Neural progenitor cell (in vitro differentiated cells): ENCODE data around the gene PSTPIP1. TPM values are rescaled to one million over a fixed set of nuclear protein-coding genes. Genes with fewer than 3 reads are reported as not detected.

Source experiments
- DNase-seq: peaks from one replicate; pipeline ENCODE4 v3.0.0-alpha.2; 2016; ENCODE audit warnings: low spot score
- H2AFZ ChIP-seq: fragments of 200-600 bp; sonication (generic); replicated peaks from 2 replicates; pipeline ENCODE4 v1.6.1; 2016; ENCODE audit warnings: antibody characterized with exemption
- H3F3A ChIP-seq: fragments of 200-600 bp; sonication (generic); 2 replicates; pipeline ENCODE4 v1.6.1; 2016; ENCODE audit warnings: antibody characterized with exemption, low read depth
- H3K27ac ChIP-seq: fragments of 200-600 bp; sonication (generic); 2 replicates; pipeline ENCODE4 v1.5.1; 2016; ENCODE audit warnings: mild to moderate bottlenecking
- H3K27me3 ChIP-seq: fragments of 200-600 bp; sonication (generic); 2 replicates; pipeline ENCODE4 v1.6.1; 2016; ENCODE audit warnings: mild to moderate bottlenecking, moderate library complexity
- H3K36me3 ChIP-seq: fragments of 200-600 bp; sonication (generic); 2 replicates; pipeline ENCODE4 v1.5.1; 2016
- H3K4me1 ChIP-seq: fragments of 200-600 bp; sonication (generic); 2 replicates; pipeline ENCODE4 v1.6.1; 2016; ENCODE audit warnings: mixed run types
- H3K4me2 ChIP-seq: fragments of 200-600 bp; sonication (generic); 2 replicates; pipeline ENCODE4 v1.6.1; 2016
- H3K4me3 ChIP-seq: fragments of 200-600 bp; sonication (generic); 2 replicates; pipeline ENCODE4 v1.5.1; 2016
- H3K79me2 ChIP-seq: fragments of 200-600 bp; sonication (generic); 2 replicates; pipeline ENCODE4 v1.6.1; 2016; ENCODE audit warnings: low read depth
- H3K9ac ChIP-seq: fragments of 200-600 bp; sonication (generic); 2 replicates; pipeline ENCODE4 v1.6.1; 2016
- H3K9me3 ChIP-seq: fragments of 200-600 bp; sonication (generic); 2 replicates; pipeline ENCODE4 v1.5.1; 2016; ENCODE audit warnings: low read depth
- H4K20me1 ChIP-seq: fragments of 200-600 bp; sonication (generic); 2 replicates; pipeline ENCODE4 v1.6.1; 2016; ENCODE audit warnings: low read depth
- H3K27ac Mint-ChIP-seq: 3 replicates; pipeline ENCODE4 v1.8.0; 2021; ENCODE audit warnings: mixed read lengths
- H3K27me3 Mint-ChIP-seq: 2 replicates; pipeline ENCODE4 v1.8.0; 2022; ENCODE audit warnings: low read depth, mild to moderate bottlenecking, inconsistent platforms, moderate library complexity, mixed read lengths; ENCODE audit not compliant: insufficient read depth
- H3K36me3 Mint-ChIP-seq: 3 replicates; pipeline ENCODE4 v1.8.0; 2021; ENCODE audit warnings: mixed read lengths
- H3K4me1 Mint-ChIP-seq: 3 replicates; pipeline ENCODE4 v1.8.0; 2021; ENCODE audit warnings: mixed read lengths
- H3K4me3 Mint-ChIP-seq: 3 replicates; pipeline ENCODE4 v1.8.0; 2021; ENCODE audit warnings: mild to moderate bottlenecking, moderate library complexity, mixed read lengths
- H3K9me3 Mint-ChIP-seq: 3 replicates; pipeline ENCODE4 v1.8.0; 2020; ENCODE audit warnings: mixed read lengths
- CTCF ChIP-seq: fragments of 200-600 bp; sonication (generic); IDR thresholded peaks from 2 replicates; pipeline ENCODE4 v1.5.1; 2017; ENCODE audit warnings: antibody characterized with exemption, mild to moderate bottlenecking
- EZH2 ChIP-seq: fragments of 200-600 bp; sonication (generic); IDR thresholded peaks from 2 replicates; pipeline ENCODE4 v1.6.1; 2017; ENCODE audit warnings: antibody characterized with exemption, mild to moderate bottlenecking, moderate library complexity
- EZH2phosphoT487 ChIP-seq: fragments of 200-600 bp; sonication (generic); IDR thresholded peaks from 2 replicates; pipeline ENCODE4 v1.6.1; 2017; ENCODE audit warnings: antibody characterized with exemption
- total RNA-seq: library from RNA; depleted of rRNA; stranded (reverse); fragments of >200 nt; gene quantifications from 2 replicates; pipeline ENCODE4 v1.2.3, GENCODE V29; 2015; ENCODE audit warnings: low replicate concordance

PSTPIP1 gene
- total RNA-seq, 1 donor from 2014 or later, result 0.19 TPM

- Mint-ChIP-seq H3K4me3 (no peak overlapping the region), H3K4me1 (peaks cover 2% of the 10 kb centered on the region)
- no peak for DNase-seq
Observed at GRCh38 chr15:77012117-77012712, 17.3 kb downstream of the PSTPIP1 start.

DNA sequence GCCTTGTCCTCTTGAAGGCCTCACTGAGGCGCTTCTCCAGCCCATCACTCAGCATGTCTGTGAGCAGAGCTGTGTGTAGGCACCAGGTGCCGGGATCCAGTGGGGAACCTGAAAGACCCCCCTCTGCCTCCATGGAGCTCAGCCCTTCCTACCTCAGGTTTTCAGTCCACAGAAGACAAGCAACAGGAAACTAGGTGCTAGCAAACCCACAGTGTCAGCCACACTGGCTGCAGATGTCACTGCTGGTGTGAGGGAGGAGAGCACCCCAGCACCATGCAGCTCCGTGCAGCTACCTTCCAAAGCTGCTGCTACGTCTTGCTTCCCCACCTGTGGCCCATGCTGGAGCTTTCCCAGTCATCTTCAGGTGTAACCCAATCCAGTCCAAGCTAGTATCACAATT is 17.9 kb downstream of the PSTPIP1 start:
- Histone ChIP-seq H2AFZ (no peak overlapping the region), H3K9ac (no peak overlapping the region), H3K4me3 (no peak overlapping the region), H3K36me3 (no peaks in the 10 kb centered on the region), H3K4me2 (no peak overlapping the region), H3F3A (no peaks in the 10 kb centered on the region), H3K79me2 (no peaks in the 10 kb centered on the region), H3K27me3 (no peaks in the 10 kb centered on the region), H3K9me3 (no peaks in the 10 kb centered on the region), H4K20me1 (no peaks in the 10 kb centered on the region), H3K4me1 (peaks cover 6% of the 10 kb centered on the region), H3K27ac (no peak overlapping the region)
- H3K4me1 Mint-ChIP-seq, result peaks cover 2% of the 10 kb centered on the region
- no peak overlapping the region for H3K27ac Mint-ChIP-seq
- no peak for DNase-seq
- no peak for TF ChIP-seq CTCF
- TF ChIP-seq EZH2phosphoT487, result no peak
- no peak for TF ChIP-seq EZH2
- H3K9me3 Mint-ChIP-seq, result no peaks in the 10 kb centered on the region
- H3K36me3 Mint-ChIP-seq, result no peaks in the 10 kb centered on the region
- no peak overlapping the region for H3K4me3 Mint-ChIP-seq
- peaks cover 13% of the 10 kb centered on the region for H3K27me3 Mint-ChIP-seq

More at GRCh38 chr15:77012117-77012712, 17.3 kb downstream of the PSTPIP1 start:
- Histone ChIP-seq H3K79me2 (no peaks in the 10 kb centered on the region), H3K4me3 (no peak overlapping the region), H3K36me3 (no peaks in the 10 kb centered on the region), H3K4me1 (peaks cover 6% of the 10 kb centered on the region), H3K27ac (no peak overlapping the region), H3K27me3 (no peaks in the 10 kb centered on the region), H3K9ac (no peak overlapping the region), H3K9me3 (no peaks in the 10 kb centered on the region), H3F3A (no peaks in the 10 kb centered on the region), H2AFZ (no peak overlapping the region), H3K4me2 (no peak overlapping the region), H4K20me1 (no peaks in the 10 kb centered on the region)
- Mint-ChIP-seq H3K27me3 (peaks cover 13% of the 10 kb centered on the region), H3K36me3 (no peaks in the 10 kb centered on the region), H3K9me3 (no peaks in the 10 kb centered on the region), H3K27ac (no peak overlapping the region)
- TF ChIP-seq EZH2phosphoT487 (no peak), EZH2 (no peak), CTCF (no peak)

GRCh38 chr15:77013776-77014131 is 18.8 kb downstream of the PSTPIP1 start:
- Mint-ChIP-seq H3K27ac (no peak overlapping the region), H3K9me3 (no peaks in the 10 kb centered on the region), H3K4me1 (peaks cover 2% of the 10 kb centered on the region), H3K27me3 (peaks cover 13% of the 10 kb centered on the region), H3K36me3 (no peaks in the 10 kb centered on the region), H3K4me3 (peak overlapping the region; percentile 43)
- TF ChIP-seq EZH2phosphoT487, result no peak
- no peak for TF ChIP-seq EZH2
- TF ChIP-seq CTCF, result no peak
- no peaks in the 10 kb centered on the region for H3K79me2 ChIP-seq
- no peak overlapping the region for H3K4me2 ChIP-seq
- H2AFZ ChIP-seq, result no peak overlapping the region
- H3K27ac ChIP-seq, result no peak overlapping the region
- H3K4me3 ChIP-seq, result no peak overlapping the region
- H3K9ac ChIP-seq, result no peak overlapping the region
- no peaks in the 10 kb centered on the region for H4K20me1 ChIP-seq
- no peaks in the 10 kb centered on the region for H3K36me3 ChIP-seq
- no peaks in the 10 kb centered on the region for H3K9me3 ChIP-seq
- H3K27me3 ChIP-seq, result no peaks in the 10 kb centered on the region
- no peak for DNase-seq
- peaks cover 6% of the 10 kb centered on the region for H3K4me1 ChIP-seq
- no peaks in the 10 kb centered on the region for H3F3A ChIP-seq
